Sciatic nerve (tissue), 2 donors: ENCODE data around the gene CASP8AP2. TPM values are rescaled to one million over a fixed set of nuclear protein-coding genes. Genes with fewer than 3 reads are reported as not detected.
A peak's percentile ranks its signal among the peaks of the same experiment; 100 is the strongest.
"Not testable (repeated sequence)": the region's sequence is repeated elsewhere in the genome, so short reads cannot be mapped to it uniquely, and the experiment has no call there.

Experiments used
- ATAC-seq: fragments of 200-7000 bp; cut with Tn5 transposase; one replicate; pipeline ENCODE4 v1.9.1; 2020; ENCODE audit warnings: mild to moderate bottlenecking, moderate library complexity
- DNase-seq: peaks from one replicate; pipeline ENCODE4 v3.0.0-alpha.2; 2020; ENCODE audit warnings: low spot score
- intact Hi-C: fragments of 100-400 bp; cut with DNase I; formaldehyde crosslinking; loops from one replicate; pipeline ENCODE4 v1.14.2; 2022
- total RNA-seq: library from RNA; stranded (reverse); fragmentation: NEBNext Ultra II Directional; extraction: Animal tissue kit (Norgen Biotek cat#: 25700); gene quantifications from one replicate; pipeline ENCODE4 v1.2.1, GENCODE V29; 2021
- donor health status: DM: no; HTN: no; CAD: no.
- donor health status: DM: no; HTN: no; CAD: no.

Gene CASP8AP2
- total RNA-seq, 1 donor from 2014 or later, result 24.7 TPM

GRCh38 chr6:89817481-89817880 is 12.2 kb upstream of the CASP8AP2 start:
- DNase-seq, result no peak
- no peak for ATAC-seq
- intact Hi-C loops, result no loop called here

GRCh38 chr6:89818977-89819335 is 10.7 kb upstream of the CASP8AP2 start:
- ATAC-seq (peak; percentile 12), DNase-seq (no peak)
- intact Hi-C loops, result no loop called here

- DNase-seq (peak; percentile 92), ATAC-seq (peak; percentile 100)
- intact Hi-C loops, result no loop called here
These were observed 10.1 kb upstream of the CASP8AP2 start, which contains the start of gene MDN1 for GRCh38 chr6:89819336-89820130. Gene MDN1 (minus strand): TSS chr6:89819794. CDS start chr6:89819607, 187 bp downstream.

- no peak for DNase-seq
- no peak for ATAC-seq
- intact Hi-C loops, result no loop called here
These were observed 3.6 kb upstream of the CASP8AP2 start for GRCh38 chr6:89826029-89826528.

- DNase-seq, ATAC-seq, intact Hi-C loops: not testable (repeated sequence)
These were observed 1.1 kb upstream of the CASP8AP2 start for GRCh38 chr6:89828475-89828987.

GRCh38 chr6:89828988-89829471 is 650 bp upstream of the CASP8AP2 start:
- intact Hi-C loops, result no loop called here
- ATAC-seq (peak; percentile 43), DNase-seq (no peak)

GRCh38 chr6:89830170-89830809 is 610 bp downstream of the CASP8AP2 start:
- no peak for DNase-seq
- intact Hi-C loops, result no loop called here
- ATAC-seq, result no peak

- ATAC-seq, result no peak
- intact Hi-C loops, result no loop called here
- no peak for DNase-seq
These were observed 5.5 kb downstream of the CASP8AP2 start for GRCh38 chr6:89834884-89835792.

GRCh38 chr6:89836639-89837222 is 7.1 kb downstream of the CASP8AP2 start:
- intact Hi-C loops, result no loop called here
- ATAC-seq, result no peak
- DNase-seq, result no peak

GRCh38 chr6:89840538-89840937 is 10.9 kb downstream of the CASP8AP2 start:
- intact Hi-C loops, result no loop called here
- ATAC-seq, result no peak
- DNase-seq, result no peak

GRCh38 chr6:89842228-89842627 is 12.5 kb downstream of the CASP8AP2 start:
- intact Hi-C loops, result no loop called here
- ATAC-seq (no peak), DNase-seq (no peak)

GRCh38 chr6:89843070-89843469 is 13.4 kb downstream of the CASP8AP2 start:
- ATAC-seq, result no peak
- intact Hi-C loops, result no loop called here
- no peak for DNase-seq

GRCh38 chr6:89847513-89847912 is 17.8 kb downstream of the CASP8AP2 start:
- ATAC-seq, DNase-seq, intact Hi-C loops: not testable (repeated sequence)

GRCh38 chr6:89853068-89853467 is 23.4 kb downstream of the CASP8AP2 start:
- no peak for ATAC-seq
- intact Hi-C loops, result no loop called here
- DNase-seq, result no peak

GRCh38 chr6:89858041-89858440 is 28.4 kb downstream of the CASP8AP2 start:
- DNase-seq (no peak), ATAC-seq (no peak)
- intact Hi-C loops, result no loop called here

- ATAC-seq (no peak), DNase-seq (no peak)
- intact Hi-C loops, result no loop called here
These were observed 30.1 kb downstream of the CASP8AP2 start for GRCh38 chr6:89859744-89860143.

- no peak for DNase-seq
- ATAC-seq, result no peak
- intact Hi-C loops, result no loop called here
These were observed 32.6 kb downstream of the CASP8AP2 start for GRCh38 chr6:89862273-89862672.

- DNase-seq (no peak), ATAC-seq (no peak)
- intact Hi-C loops, result no loop called here
These were observed 33.0 kb downstream of the CASP8AP2 start for GRCh38 chr6:89862698-89863097.
